G401 (cell line): ENCODE data around the gene IL15RA. TPM values are rescaled to one million over a fixed set of nuclear protein-coding genes. Genes with fewer than 3 reads are reported as not detected.
"Not testable (repeated sequence)": the region's sequence is repeated elsewhere in the genome, so short reads cannot be mapped to it uniquely, and the experiment has no call there.

Experiments
- DNase-seq: peaks from one replicate; pipeline ENCODE4 v3.0.0-alpha.2; 2015; ENCODE audit warnings: low spot score
- in situ Hi-C: cut with HindIII; loops from 2 replicates; pipeline ENCODE4 v1.10.0; 2016; ENCODE audit warnings: low sequenced_read_pairs, mixed read lengths
- total RNA-seq: library from RNA; depleted of rRNA; stranded (reverse); fragments of >200 nt; shearing (Covaris generic); gene quantifications from 2 replicates; pipeline ENCODE4 v1.2.3, GENCODE V29; 2014

The IL15RA gene
- total RNA-seq, 1 experiment from 2014 or later = not detected

GRCh38 chr10:6008497-6009142 lies 31.3 kb upstream of the IL15RA start:
- DNase-seq = no peak
- in situ Hi-C loops = no loop called here

- no peak for DNase-seq
- in situ Hi-C loops = no loop called here
Measured at GRCh38 chr10:6006991-6007390, 29.6 kb upstream of the IL15RA start.

- in situ Hi-C loops = no loop called here
- no peak for DNase-seq
Measured at GRCh38 chr10:6006546-6006945, 29.2 kb upstream of the IL15RA start.

GRCh38 chr10:6005856-6006395 lies 28.6 kb upstream of the IL15RA start:
- in situ Hi-C loops = no loop called here

GRCh38 chr10:6005161-6005804 lies 27.9 kb upstream of the IL15RA start:
- in situ Hi-C loops, DNase-seq: not testable (repeated sequence)

More at GRCh38 chr10:6005856-6006395, 28.6 kb upstream of the IL15RA start:
- no peak for DNase-seq

GRCh38 chr10:6002809-6003510 lies 25.6 kb upstream of the IL15RA start:
- in situ Hi-C loops = no loop called here
- DNase-seq = no peak

GRCh38 chr10:5999440-6000165 lies 22.3 kb upstream of the IL15RA start:
- in situ Hi-C loops = no loop called here
- DNase-seq = no peak

- in situ Hi-C loops = no loop called here
- no peak for DNase-seq
Measured at GRCh38 chr10:5996696-5997095, 19.4 kb upstream of the IL15RA start.

GRCh38 chr10:5992398-5992797 lies 15.1 kb upstream of the IL15RA start:
- in situ Hi-C loops = no loop called here
- no peak for DNase-seq

GRCh38 chr10:5991708-5992107 lies 14.4 kb upstream of the IL15RA start:
- DNase-seq = no peak
- in situ Hi-C loops = no loop called here

GRCh38 chr10:5989756-5990155 lies 12.4 kb upstream of the IL15RA start:
- DNase-seq = no peak
- in situ Hi-C loops = no loop called here

- no peak for DNase-seq
- in situ Hi-C loops = no loop called here
Measured at GRCh38 chr10:5988336-5988920, 11.1 kb upstream of the IL15RA start.

GRCh38 chr10:5987747-5988146 lies 10.4 kb upstream of the IL15RA start:
- no peak for DNase-seq
- in situ Hi-C loops = no loop called here

GRCh38 chr10:5985029-5985428 lies 7.7 kb upstream of the IL15RA start:
- in situ Hi-C loops = no loop called here
- no peak for DNase-seq

GRCh38 chr10:5983774-5984173 lies 6.4 kb upstream of the IL15RA start:
- no peak for DNase-seq
- in situ Hi-C loops = no loop called here

GRCh38 chr10:5981529-5981928 lies 4.2 kb upstream of the IL15RA start:
- in situ Hi-C loops = no loop called here
- no peak for DNase-seq

- in situ Hi-C loops = no loop called here
- DNase-seq = no peak
Measured at GRCh38 chr10:5978230-5978489, 817 bp upstream of the IL15RA start.

- in situ Hi-C loops = no loop called here
- no peak for DNase-seq
Measured at GRCh38 chr10:5976512-5977470, 552 bp downstream of the IL15RA start.
